Measurements from ENCODE around the gene PPP3R1.

- TF ChIP-seq CTCF (IDR thresholded peaks at IDR 0.05; ENCODE audit: low read length) (no peak), EZH2 (IDR thresholded peaks at IDR 0.05; ENCODE audit: borderline replicate concordance, low read length) (no peak)
Observed at GRCh38 chr2:68245066-68245465, 7.3 kb downstream of the PPP3R1 start.

Measured in OCI-LY1 (cell line).